ENCODE results near the gene POLDIP3.

DNA sequence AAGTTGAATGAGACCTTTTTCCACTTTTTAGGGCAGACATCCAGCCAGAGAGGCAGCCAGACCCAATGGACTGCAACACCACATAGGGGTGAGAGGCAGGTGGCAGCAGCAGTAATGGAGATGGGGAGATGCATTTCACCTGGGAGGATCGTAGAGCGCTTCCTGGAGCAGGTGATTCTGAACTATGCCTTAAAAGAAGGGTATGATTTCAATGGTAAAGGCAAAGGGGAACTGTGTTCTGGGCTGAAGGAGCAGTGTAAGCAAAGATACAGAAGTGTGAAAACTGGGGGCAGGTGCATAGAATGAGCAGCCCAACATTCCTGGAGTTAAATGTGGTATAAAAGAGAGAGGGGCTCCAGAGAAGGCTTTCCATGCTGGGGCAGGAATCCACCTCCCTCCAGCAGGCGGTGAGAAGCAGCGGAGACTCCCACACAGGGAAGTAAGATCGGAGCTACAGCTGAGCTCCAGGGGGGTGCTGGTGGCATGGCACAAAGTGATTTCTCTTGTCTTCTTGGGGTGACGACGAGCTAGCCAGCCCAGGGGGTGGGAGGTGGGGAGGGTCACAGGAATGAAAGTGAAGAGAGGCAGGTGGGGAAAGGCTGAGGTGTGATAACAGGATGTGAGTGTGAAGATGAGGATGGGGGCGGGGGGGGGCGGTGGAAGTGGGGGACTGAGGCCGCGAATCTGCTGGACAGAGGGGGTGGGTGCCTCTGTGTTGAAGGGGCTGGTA lies 65.2 kb downstream of the POLDIP3 start:
- TF ChIP-seq, protein P1, sequence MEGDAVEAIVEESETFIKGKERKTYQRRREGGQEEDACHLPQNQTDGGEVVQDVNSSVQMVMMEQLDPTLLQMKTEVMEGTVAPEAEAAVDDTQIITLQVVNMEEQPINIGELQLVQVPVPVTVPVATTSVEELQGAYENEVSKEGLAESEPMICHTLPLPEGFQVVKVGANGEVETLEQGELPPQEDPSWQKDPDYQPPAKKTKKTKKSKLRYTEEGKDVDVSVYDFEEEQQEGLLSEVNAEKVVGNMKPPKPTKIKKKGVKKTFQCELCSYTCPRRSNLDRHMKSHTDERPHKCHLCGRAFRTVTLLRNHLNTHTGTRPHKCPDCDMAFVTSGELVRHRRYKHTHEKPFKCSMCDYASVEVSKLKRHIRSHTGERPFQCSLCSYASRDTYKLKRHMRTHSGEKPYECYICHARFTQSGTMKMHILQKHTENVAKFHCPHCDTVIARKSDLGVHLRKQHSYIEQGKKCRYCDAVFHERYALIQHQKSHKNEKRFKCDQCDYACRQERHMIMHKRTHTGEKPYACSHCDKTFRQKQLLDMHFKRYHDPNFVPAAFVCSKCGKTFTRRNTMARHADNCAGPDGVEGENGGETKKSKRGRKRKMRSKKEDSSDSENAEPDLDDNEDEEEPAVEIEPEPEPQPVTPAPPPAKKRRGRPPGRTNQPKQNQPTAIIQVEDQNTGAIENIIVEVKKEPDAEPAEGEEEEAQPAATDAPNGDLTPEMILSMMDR (IDR thresholded peaks at IDR 0.05): no peak
- TF ChIP-seq ZFX (IDR thresholded peaks at IDR 0.05; ENCODE audit: borderline replicate concordance): no peak
